PC-3 (cell line): ENCODE results near the gene TAF11L13. TPM values are rescaled to one million over a fixed set of nuclear protein-coding genes. Genes with fewer than 3 reads are reported as not detected.
"Not testable (repeated sequence)": the region's sequence is repeated elsewhere in the genome, so short reads cannot be mapped to it uniquely, and the experiment has no call there.

Experiments used
- ATAC-seq: fragments of 200-7000 bp; cut with Tn5 transposase; 2 replicates; pipeline ENCODE4 v1.9.1; 2020; ENCODE audit warnings: mild to moderate bottlenecking, moderate library complexity
- BruUV-seq: library from RNA; stranded (reverse); fragments of 400-500 nt; replicated peaks from 2 replicates; lab custom pipeline; 2021; lab: Mats Ljungman, UMichigan
- CTCF ChIA-PET: fragments of 300-600 bp; sonication (Branson Sonifier 250); formaldehyde crosslinking; loops from one replicate; lab custom pipeline; 2022; ENCODE audit warnings: antibody characterized with exemption; lab: Charles Lee
- POLR2A ChIA-PET: fragments of 300-600 bp; sonication (Branson Sonifier 250); formaldehyde crosslinking; loops from one replicate; lab custom pipeline; 2022; ENCODE audit warnings: antibody characterized with exemption; ENCODE audit not compliant: unreplicated experiment; lab: Charles Lee
- DNase-seq: peaks from one replicate; pipeline ENCODE4 v3.0.0-alpha.2; 2015
- H2AFZ ChIP-seq: fragments of 300-600 bp; sonication (generic); 2 replicates; pipeline ENCODE4 v1.6.0; 2016; ENCODE audit warnings: antibody characterized with exemption, low read length
- H3F3A ChIP-seq: fragments of 300-600 bp; sonication (generic); one replicate; pipeline ENCODE4 v1.6.0; 2017; ENCODE audit warnings: antibody characterized with exemption, low read length, control low read depth, mild to moderate bottlenecking; ENCODE audit not compliant: unreplicated experiment
- H3K27ac ChIP-seq: fragments of 300-600 bp; sonication (generic); 2 replicates; pipeline ENCODE4 v1.5.1; 2016; ENCODE audit warnings: mild to moderate bottlenecking, low read length
- H3K27me3 ChIP-seq: fragments of 300-600 bp; sonication (generic); 2 replicates; pipeline ENCODE4 v1.6.1; 2016; ENCODE audit warnings: low read length, mixed read lengths
- H3K36me3 ChIP-seq: fragments of 300-600 bp; sonication (generic); 2 replicates; pipeline ENCODE4 v1.6.1; 2016; ENCODE audit warnings: low read depth, mixed run types, low read length, mixed read lengths
- H3K4me1 ChIP-seq: fragments of 300-600 bp; sonication (generic); 2 replicates; pipeline ENCODE4 v1.5.1; 2016; ENCODE audit warnings: low read length; ENCODE audit not compliant: insufficient read depth
- H3K4me2 ChIP-seq: fragments of 300-600 bp; sonication (generic); 2 replicates; pipeline ENCODE4 v1.6.0; 2016; ENCODE audit warnings: low read length
- H3K4me3 ChIP-seq: fragments of 300-600 bp; sonication (generic); 2 replicates; pipeline ENCODE4 v1.5.1; 2016; ENCODE audit warnings: mild to moderate bottlenecking, low read length, mixed read lengths
- H3K79me2 ChIP-seq: fragments of 300-600 bp; sonication (generic); 2 replicates; pipeline ENCODE4 v1.6.1; 2017; ENCODE audit warnings: low read length, mixed read lengths
- H3K9ac ChIP-seq: fragments of 300-600 bp; sonication (generic); 2 replicates; pipeline ENCODE4 v1.6.0; 2016; ENCODE audit warnings: mild to moderate bottlenecking, low read length
- H3K9me2 ChIP-seq: fragments of 300-600 bp; sonication (generic); replicated peaks from 2 replicates; pipeline ENCODE4 v1.6.1; 2016; ENCODE audit warnings: mixed run types, low read length, mixed read lengths
- H3K9me3 ChIP-seq: fragments of 300-600 bp; sonication (generic); 2 replicates; pipeline ENCODE4 v1.6.1; 2016; ENCODE audit warnings: low read length, mixed read lengths
- H4K20me1 ChIP-seq: fragments of 300-600 bp; sonication (generic); 2 replicates; pipeline ENCODE4 v1.6.1; 2016; ENCODE audit warnings: low read length, mixed read lengths
- EZH2 ChIP-seq: fragments of 300-600 bp; sonication (generic); IDR thresholded peaks from one replicate; pipeline ENCODE4 v1.6.1; 2017; ENCODE audit warnings: antibody characterized with exemption, mild to moderate bottlenecking, low read length; ENCODE audit not compliant: unreplicated experiment
- EZH2phosphoT487 ChIP-seq: fragments of 300-600 bp; sonication (generic); IDR thresholded peaks from 2 replicates; pipeline ENCODE4 v1.6.1; 2018; ENCODE audit warnings: mild to moderate bottlenecking, antibody characterized with exemption, low read length, borderline replicate concordance
- intact Hi-C: fragments of 100-400 bp; cut with micrococcal nuclease; formaldehyde crosslinking; loops from 2 replicates; pipeline ENCODE4 v1.9.0; 2023
- total RNA-seq: library from RNA; depleted of rRNA; stranded (reverse); fragments of >200 nt; gene quantifications from 2 replicates; pipeline ENCODE4 v1.2.3, GENCODE V29; 2014
- TF ChIP-seq, protein P1 (sequence below): fragments of 300-600 bp; sonication (generic); conservative IDR thresholded peaks from 2 replicates; pipeline ENCODE4 v1.5.1; 2017; ENCODE audit warnings: antibody characterized with exemption, low read depth, mild to moderate bottlenecking, low read length

Gene TAF11L13
- total RNA-seq, 1 experiment from 2014 or later = not detected

DNA sequence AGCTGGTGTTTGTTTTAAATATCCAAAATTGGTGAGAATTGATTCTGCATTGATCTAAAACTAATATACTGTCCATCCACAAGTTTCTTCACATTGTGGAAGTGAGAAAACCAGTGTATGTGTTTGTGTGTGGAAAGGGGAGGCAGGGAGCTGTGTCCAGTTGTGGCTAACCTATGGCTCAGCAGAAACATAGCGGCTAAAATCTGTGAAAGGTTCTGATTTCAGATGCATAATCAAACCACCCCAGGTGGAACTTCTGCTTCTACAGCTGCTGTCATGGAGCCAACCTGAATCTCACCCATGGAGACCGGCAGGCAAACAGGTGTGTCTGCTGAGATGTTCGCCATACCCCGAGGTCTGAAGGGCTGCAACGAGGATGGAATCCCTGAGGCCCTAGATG lies 2.3 kb downstream of the TAF11L13 start, which contains the start of gene TAF11L14:
TSS of gene TAF11L14 (plus strand) at position 301 of the 400 bp plus-strand sequence.
- Histone ChIP-seq H3K27me3 (no peaks in the 10 kb centered on the region), H3K4me1 (no peaks in the 10 kb centered on the region), H3K79me2 (no peaks in the 10 kb centered on the region), H3K27ac (no peak within 1 kb of the TSS), H3F3A (no peaks in the 10 kb centered on the region), H4K20me1 (no peaks in the 10 kb centered on the region), H2AFZ (no peak within 1 kb of the TSS), H3K4me3 (no peak within 1 kb of the TSS), H3K9me2 (no peaks in the 10 kb centered on the region), H3K9me3 (no peaks in the 10 kb centered on the region), H3K9ac (no peak within 1 kb of the TSS), H3K4me2 (no peak within 1 kb of the TSS), H3K36me3 (no peaks in the 10 kb centered on the region)
- DNase-seq = no peak
- no peak for ATAC-seq
- intact Hi-C loops = no loop called here
- ChIA-PET CTCF (no interaction called here), POLR2A (no interaction called here)
- BruUV-seq = no TSS peak
- no peak for TF ChIP-seq EZH2

DNA sequence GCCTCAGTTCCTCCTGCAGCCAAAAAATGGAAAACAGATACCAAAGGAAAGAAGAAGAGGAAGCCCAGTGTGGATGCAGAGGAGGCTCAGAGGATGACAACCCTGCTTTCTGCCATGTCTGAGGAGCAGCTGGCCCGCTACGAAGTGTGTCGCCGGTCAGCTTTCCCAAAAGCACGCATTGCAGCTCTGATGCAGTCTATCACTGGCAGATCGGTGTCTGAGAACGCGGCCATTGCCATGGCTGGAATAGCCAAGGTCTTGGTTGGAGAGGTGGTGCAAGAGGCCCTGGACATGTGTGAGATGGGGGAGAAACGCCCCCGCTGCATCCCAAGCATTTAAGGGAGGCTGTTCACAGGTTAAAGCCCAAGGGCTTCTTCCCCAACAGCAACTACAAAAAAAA lies 17.3 kb downstream of the TAF11L13 start:
- H3K9ac ChIP-seq, H2AFZ ChIP-seq, H3K79me2 ChIP-seq, DNase-seq, H3K4me1 ChIP-seq, H3K9me3 ChIP-seq, intact Hi-C loops, BruUV-seq, H3F3A ChIP-seq, H4K20me1 ChIP-seq, POLR2A ChIA-PET, CTCF ChIA-PET, H3K27ac ChIP-seq, H3K27me3 ChIP-seq, H3K9me2 ChIP-seq, ATAC-seq, H3K36me3 ChIP-seq, H3K4me2 ChIP-seq, H3K4me3 ChIP-seq: not testable (repeated sequence)

DNA sequence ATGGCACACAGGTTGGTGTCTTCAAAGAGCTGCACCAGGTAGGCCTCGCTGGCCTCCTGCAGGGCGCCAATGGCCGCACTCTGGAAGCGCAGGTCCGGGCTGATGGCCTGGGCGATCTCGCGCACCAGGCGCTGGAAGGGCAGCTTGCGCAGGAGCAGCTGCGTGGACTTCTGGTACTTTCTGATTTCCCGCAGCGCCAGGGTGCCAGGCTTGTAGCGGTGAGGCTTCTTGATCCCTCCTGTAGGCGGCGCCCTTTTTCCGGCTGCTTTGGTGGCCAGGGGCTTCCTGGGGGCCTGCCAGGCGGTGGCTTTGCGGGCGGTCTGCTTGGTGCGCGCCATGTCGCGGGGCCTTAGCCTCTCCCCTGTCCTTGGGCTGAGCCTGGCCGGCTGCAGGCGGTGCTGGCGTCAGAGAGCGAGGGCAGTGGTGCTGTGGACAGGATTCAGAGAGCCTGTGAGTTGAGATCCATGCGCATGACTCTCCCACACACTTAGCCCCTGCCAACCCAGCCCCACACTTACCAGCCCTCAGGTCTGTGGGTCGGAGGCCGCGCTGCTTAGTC lies 23.4 kb downstream of the TAF11L13 start:
- H4K20me1 ChIP-seq, H2AFZ ChIP-seq, H3K9me2 ChIP-seq, H3F3A ChIP-seq, H3K36me3 ChIP-seq, H3K4me3 ChIP-seq, H3K9me3 ChIP-seq, CTCF ChIA-PET, H3K9ac ChIP-seq, H3K27me3 ChIP-seq, BruUV-seq, DNase-seq, H3K79me2 ChIP-seq, H3K4me1 ChIP-seq, intact Hi-C loops, H3K4me2 ChIP-seq, H3K27ac ChIP-seq, ATAC-seq, POLR2A ChIA-PET: not testable (repeated sequence)

GRCh38 chr5:17655921-17656320 lies 24.0 kb downstream of the TAF11L13 start:
- BruUV-seq = no TSS peak
- ATAC-seq = no peak
- DNase-seq = no peak
- H3K79me2 ChIP-seq = no peaks in the 10 kb centered on the region
- H3K27me3 ChIP-seq = no peaks in the 10 kb centered on the region
- no peak overlapping the region for H2AFZ ChIP-seq
- no peak overlapping the region for H3K4me2 ChIP-seq
- no peak overlapping the region for H3K27ac ChIP-seq
- H3F3A ChIP-seq = no peaks in the 10 kb centered on the region
- TF ChIP-seq, protein P1, sequence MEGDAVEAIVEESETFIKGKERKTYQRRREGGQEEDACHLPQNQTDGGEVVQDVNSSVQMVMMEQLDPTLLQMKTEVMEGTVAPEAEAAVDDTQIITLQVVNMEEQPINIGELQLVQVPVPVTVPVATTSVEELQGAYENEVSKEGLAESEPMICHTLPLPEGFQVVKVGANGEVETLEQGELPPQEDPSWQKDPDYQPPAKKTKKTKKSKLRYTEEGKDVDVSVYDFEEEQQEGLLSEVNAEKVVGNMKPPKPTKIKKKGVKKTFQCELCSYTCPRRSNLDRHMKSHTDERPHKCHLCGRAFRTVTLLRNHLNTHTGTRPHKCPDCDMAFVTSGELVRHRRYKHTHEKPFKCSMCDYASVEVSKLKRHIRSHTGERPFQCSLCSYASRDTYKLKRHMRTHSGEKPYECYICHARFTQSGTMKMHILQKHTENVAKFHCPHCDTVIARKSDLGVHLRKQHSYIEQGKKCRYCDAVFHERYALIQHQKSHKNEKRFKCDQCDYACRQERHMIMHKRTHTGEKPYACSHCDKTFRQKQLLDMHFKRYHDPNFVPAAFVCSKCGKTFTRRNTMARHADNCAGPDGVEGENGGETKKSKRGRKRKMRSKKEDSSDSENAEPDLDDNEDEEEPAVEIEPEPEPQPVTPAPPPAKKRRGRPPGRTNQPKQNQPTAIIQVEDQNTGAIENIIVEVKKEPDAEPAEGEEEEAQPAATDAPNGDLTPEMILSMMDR = no peak
- TF ChIP-seq EZH2phosphoT487 (no peak), EZH2 (no peak)
- no peak overlapping the region for H3K4me3 ChIP-seq
- H3K4me1 ChIP-seq = no peaks in the 10 kb centered on the region
- ChIA-PET POLR2A (no interaction called here), CTCF (no interaction called here)
- intact Hi-C loops = no loop called here
- H3K9me3 ChIP-seq = no peaks in the 10 kb centered on the region
- H3K9me2 ChIP-seq = no peaks in the 10 kb centered on the region
- H3K36me3 ChIP-seq = no peaks in the 10 kb centered on the region
- H3K9ac ChIP-seq = no peak overlapping the region
- H4K20me1 ChIP-seq = no peaks in the 10 kb centered on the region
